NCI-H446 treated with DMSO at 0.1 percent for 48 hours (cell line): ENCODE measurements around the gene MAGEB1.

Experiments
- DNase-seq: peaks from one replicate; lab custom pipeline; 2025; lab: John Stamatoyannopoulos, UW

The MAGEB1 gene

DNA sequence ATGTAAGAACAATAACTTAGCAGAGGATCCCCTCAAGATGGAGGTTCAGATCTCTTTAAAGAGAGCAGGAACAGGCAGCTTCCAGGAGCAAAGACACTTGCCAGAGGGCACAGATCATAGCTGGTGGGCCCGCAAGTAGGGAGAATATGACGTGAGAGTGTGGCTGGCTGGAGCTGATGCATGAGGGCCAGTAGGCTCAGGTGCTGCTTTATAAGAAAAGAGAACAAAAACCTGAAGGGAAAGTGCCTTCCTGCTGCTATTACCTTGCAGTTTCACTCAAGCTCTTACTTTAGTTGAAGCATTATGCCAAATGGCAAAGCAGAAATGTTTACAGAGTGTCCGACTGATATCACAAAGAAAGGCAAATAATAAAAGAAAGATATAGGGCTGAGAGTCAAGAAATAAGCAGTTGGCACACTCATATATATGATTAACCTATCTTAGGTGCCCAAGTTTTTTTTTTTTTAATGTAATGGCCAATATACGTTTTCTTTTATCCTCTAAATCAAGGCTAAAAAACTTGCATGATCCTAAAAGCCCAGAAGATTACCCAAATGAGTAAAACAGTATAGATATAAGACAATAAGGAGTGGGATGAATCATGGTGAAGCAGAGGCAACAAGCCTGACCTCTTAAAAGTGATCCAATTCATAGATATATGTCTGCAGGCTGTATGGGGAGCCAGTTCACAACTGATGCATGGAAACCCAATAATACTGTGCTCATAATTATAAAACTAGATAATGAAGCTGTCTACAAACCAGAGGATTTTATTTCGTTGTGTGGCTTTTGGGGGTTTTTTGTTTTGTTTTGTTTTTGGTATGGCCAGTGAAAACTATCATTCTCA is 49.7 kb downstream of the MAGEB1 start:
- DNase-seq = no peak

GRCh38 chrX:30301208-30301607 is 54.3 kb downstream of the MAGEB1 start:
- no peak for DNase-seq
